Measurements from ENCODE around the gene TMC8.
A peak's percentile ranks its signal among the peaks of the same experiment; 100 is the strongest.

TMC8 gene

DNA sequence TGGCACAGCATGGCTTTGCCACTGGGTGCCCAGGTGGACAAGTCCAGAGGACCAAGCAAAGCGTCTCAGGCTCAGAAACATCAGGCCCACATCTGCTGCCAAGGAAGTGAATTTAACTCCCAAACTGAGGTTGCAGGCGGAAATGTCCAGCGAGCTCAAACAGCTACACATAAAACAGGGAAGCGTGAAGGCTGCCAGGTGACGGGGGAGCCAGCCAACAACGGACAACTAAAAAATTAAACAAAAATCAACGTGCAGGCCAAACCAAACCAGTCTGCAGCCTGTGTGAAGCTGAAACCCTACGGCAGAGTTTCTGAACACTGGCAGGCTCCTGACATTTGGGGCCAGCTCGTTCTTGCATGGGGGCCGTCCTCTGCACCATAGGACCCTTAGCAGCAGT, 53.8 kb downstream of the TMC8 start:
- intact Hi-C loops (cut with DNase I), result no loop called here
- DNase-seq, result no peak

DNA sequence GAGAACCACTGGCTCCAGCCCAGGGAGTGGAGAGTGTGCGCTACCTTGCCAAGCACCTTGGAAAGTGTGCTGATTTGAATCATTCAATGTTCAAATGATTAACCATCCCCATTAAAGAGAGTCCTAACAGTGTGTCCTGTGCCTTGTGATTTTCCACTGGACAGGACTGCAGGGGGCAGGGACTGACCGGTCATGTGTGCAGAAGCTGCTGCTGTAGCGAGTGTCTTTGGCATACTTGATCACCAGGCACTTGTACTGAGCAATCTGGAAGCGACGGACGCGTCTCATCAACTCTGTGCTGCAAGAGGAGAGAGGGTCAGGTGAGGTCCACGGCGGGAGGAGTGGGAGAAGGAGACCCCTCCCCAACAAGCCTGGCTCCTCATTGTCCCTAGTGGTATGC, 54.3 kb downstream of the TMC8 start:
- DNase-seq, result no peak
- intact Hi-C loops (cut with DNase I), result no loop called here

- intact Hi-C loops (cut with DNase I), result no loop called here
- DNase-seq, result no peak
Measured at GRCh38 chr17:78185981-78186691, 55.6 kb downstream of the TMC8 start.

GRCh38 chr17:78186692-78187595, 56.4 kb downstream of the TMC8 start, which contains the start of the genes AFMID and TK1:
Gene AFMID (plus strand): TSS chr17:78187362. CDS start chr17:78187371, 9 bp downstream.
Gene TK1 (minus strand): TSS chr17:78187052. CDS start chr17:78186994, 58 bp downstream.
- peak; percentile 90 to 98 (median 97) for DNase-seq
- intact Hi-C loops (cut with DNase I), result no loop called here
